GM18526 (cell line): Measurements from ENCODE around the gene ALDH1L1.

Experiments used
- POLR2A ChIP-seq: IDR thresholded peaks from 3 replicates; pipeline ENCODE4 v1.6.1; 2011; ENCODE audit not compliant: insufficient read length; ENCODE audit errors: extremely low read depth

Gene ALDH1L1

DNA sequence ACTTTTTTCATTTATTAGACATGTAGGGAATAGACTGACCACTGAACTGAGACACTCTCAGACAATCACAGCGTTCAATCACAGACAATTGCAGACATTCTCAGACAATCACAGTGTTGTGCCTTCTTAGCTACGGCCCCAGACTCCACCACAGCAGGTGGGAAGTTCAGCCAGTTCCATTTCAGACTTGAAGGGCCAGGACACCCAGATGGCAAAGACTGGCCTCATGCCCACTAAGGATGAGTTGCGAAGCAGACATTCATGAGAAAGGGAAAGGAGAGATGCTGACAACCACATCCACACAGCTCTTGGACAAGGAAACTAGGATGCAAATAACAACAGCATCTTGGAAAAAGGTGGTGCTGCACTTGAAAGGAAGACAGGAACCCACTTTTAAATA, 21.9 kb upstream of the ALDH1L1 start:
- no peak for TF ChIP-seq POLR2A

DNA sequence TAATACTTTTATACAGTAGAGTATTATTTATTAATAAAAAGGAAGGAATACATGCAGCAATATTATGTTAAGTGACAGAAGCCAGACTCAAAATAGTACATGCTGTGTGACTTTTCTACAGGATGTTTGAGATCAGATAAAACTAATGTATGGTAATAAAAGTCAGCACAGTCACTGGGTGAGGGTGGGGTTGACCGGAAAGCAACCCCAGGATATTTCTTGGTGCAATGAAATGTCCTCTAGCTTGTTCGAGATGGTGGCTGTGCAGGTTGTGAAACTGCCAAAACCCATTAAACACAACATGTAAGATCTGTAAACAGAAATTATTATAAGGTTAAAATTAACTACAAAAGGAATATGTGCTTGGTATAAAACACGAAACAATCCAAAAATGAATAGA, 20.8 kb upstream of the ALDH1L1 start:
- no peak for TF ChIP-seq POLR2A

DNA sequence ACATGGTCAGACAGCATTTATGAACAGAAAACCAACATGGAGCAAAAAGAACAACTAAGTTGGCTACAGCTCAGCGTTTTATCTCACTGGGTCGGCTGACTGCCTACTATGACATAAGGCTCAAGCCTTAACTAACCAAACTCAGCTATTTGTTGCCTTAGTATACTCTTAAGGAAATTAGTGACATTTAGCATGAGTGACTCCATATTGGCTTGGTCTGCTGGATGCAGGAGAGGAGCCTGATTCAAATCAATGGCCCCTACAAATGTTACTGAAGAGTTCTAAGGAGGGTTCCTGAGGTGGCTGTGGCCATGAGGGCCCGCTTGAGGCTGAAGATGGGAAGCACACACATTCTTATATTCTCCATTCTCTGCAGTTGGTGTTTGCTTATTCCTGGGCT, 20.1 kb upstream of the ALDH1L1 start:
- TF ChIP-seq POLR2A, result no peak

DNA sequence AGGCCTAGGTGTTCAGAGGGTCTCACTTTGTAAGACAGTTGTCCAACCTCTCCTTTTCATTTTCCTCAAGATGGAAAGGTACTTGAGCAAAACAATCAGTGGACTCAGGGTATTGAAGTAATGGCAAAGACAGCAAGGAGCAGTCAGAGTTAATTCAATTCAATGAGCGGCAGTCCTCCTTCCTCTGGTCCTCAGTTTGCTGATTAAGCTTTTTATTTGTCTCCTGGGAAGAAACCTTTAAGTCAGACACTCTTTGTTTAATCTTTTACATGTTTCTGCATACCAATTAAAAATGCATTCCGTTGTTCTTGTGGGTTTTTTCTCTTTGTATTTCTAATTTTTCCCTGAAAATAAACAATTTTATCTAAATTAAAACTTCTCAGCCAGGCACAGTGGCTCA, 18.9 kb upstream of the ALDH1L1 start:
- TF ChIP-seq POLR2A, result no peak

DNA sequence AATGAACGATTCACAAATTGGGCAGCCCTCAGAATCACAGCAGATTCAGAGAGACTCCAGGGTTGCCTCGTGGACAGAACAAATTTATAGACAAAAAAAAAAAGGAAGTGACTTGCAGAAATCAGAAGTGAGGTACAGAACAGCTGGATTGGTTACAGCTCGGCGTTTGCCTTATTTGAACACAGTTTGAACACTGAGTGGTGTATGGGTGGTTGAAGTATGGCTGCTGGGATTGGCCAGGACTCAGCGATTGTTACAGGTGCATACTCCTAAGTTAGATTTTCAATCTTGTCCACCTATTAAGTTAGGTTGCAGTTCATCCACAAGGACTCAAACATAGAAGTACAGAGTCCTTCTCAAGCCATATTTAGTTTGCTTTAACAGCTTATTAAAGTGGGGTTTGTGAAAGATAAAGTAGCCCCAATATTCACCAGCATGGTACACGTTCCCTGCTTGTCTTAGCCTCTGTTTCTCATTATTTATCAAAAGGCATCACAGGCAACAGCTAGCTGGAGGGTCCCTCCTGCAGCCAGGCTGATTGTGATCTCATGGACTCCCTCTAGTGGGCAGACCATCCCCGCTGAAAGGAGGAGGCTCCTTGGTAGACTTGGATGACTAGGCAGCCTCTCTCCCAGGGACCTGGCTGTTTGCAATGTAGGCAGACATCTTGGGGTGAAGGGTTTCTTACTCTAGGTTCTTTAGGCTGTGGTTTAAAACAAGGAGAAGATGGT, 17.6 kb upstream of the ALDH1L1 start:
- no peak for TF ChIP-seq POLR2A

DNA sequence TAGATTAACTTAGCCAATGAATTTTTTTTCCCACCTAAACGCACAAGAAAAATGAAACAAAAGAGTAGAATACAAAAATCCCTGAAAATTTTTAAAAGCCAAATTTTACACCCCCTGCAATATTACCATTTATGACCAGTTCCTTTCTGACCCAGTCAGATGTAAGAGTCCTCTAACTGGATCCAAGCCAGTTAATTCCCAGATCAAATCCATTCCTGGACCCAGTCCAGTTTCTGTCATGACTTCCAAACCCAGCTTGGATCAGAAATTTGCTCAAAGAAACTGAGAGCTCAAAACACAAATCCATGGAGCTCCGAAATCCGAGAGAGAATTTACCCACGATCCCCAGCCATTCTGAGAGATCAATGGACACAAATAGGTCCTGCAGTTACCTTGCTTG, 17.0 kb upstream of the ALDH1L1 start:
- no peak for TF ChIP-seq POLR2A

DNA sequence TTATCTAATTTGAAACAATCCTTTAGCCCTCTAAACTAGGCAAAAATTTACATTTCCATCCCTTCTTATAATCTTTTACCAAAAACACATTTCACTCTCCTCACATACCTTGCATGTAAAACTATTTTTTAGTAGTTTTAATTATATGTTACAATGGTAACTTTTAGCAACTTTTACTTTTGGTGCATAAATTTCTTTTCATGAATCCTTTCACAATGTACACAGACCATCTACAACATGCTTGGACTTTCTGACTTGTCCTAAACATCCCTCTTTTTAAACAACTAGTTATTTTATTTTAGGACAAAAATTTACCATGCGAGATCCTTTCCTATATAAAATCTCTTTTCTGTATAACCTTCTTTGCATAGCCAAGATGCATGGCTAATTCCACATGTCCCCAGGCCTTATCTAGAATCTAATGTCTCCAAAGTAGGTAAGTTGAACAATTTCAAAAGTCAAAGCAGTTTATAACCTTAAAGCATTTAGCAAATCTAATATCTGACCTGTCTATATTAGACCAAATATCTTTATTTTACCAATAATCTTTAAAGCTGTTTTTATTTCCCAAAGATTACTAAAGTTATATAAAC, 14.4 kb upstream of the ALDH1L1 start:
- TF ChIP-seq POLR2A, result no peak

DNA sequence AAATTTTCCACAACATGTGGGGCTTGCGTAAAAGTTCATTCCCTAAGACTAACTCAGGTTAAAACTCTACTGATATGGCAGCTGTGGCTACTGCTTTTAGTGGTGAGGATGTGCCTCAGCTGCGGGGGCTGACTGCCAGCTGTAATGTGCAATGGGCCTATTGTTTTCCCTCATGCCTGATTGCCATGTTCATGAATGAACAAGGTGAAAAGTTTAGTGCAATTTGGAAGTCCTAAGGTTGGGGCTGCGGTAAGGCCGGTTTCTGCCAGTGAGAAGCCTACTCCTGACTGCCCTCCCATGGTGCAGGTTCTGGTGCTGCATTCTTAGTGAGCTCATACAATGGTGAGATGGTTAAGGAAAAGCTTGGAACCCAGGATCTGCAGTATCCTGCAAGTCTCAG, 10.9 kb upstream of the ALDH1L1 start:
- no peak for TF ChIP-seq POLR2A

DNA sequence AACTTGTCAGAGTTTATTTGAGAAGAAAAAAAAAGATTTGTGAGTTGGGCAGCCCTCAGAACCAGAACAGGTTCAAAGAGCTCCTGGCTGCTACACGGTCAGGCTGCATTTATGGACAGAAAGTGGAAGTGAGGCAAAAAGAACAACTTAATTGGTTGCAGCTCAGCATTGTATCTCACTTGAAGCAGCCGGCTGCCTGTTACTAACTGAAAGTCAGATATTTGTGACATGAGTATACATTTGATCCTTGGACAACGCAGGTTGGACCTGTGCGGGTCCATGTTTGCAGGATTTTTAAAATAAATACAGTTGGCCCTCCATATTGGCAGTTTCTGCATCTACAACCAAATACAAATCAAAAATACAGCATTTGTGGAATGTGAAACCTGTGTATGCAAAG, 7.5 kb upstream of the ALDH1L1 start:
- TF ChIP-seq POLR2A, result no peak

DNA sequence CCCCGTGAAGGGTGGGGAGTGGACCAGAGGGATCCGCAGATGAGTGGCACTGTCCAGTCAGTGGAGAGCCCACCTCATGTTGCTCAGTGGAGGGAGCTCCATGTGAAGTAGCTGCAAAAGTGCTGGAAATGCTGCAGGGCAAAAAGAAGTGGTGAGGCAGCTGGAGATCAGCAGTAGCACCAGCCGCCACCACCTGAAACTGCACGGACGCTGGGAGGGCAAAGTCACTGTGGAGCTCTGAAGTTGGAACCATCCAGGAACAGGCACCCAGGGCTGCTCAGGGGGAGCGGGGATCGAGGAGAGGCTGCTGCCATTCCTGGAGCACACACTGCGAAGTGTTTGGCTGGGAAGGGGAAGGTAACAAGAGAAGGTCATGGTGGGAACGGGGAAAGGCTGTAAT, 6.4 kb upstream of the ALDH1L1 start:
- no peak for TF ChIP-seq POLR2A

DNA sequence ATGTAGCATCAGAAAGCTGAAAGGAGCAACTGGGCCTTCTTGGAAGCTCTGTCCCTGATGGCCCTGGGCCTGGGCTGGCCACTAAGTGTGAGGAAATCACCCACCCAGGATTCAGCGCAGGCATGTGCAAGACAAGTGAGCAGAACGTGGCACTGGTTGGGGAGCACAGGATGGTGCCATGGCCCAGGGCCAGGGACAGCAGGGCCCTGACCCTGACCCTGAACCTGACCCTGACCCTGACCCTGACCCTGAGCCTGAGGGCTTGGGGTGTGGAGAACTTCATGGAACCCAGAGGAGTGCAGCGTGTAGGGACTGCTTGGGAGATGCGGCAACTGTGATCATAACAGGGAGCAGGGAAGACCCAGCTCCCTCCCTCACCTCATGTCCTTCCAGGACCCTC, 5.9 kb upstream of the ALDH1L1 start:
- no peak for TF ChIP-seq POLR2A

DNA sequence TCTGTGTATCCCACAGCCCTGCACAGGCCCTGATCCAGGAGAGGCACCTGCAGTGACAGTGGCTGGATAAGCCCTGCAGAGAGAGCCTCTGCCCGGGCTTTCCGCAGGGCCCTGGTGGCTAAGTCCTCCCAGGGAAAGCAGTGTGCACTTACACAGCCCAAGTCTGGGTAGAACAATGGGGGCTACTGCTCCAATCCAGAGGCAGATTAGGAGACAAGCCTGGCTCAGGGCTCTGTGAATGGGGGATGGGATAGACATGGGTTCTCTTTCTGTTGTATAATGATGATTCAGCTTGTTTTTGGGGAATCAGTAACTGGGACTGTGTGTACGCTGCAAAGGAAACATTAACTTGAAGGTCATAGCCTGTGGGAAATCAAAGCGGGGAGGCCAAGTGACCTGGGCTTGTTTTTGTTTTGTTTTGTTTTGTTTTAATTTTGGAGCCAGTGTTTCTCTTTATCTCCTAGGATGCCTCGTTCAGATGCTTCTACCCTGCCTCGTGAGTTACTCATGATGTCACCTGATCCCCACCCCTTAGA, 4.1 kb upstream of the ALDH1L1 start:
- no peak for TF ChIP-seq POLR2A

DNA sequence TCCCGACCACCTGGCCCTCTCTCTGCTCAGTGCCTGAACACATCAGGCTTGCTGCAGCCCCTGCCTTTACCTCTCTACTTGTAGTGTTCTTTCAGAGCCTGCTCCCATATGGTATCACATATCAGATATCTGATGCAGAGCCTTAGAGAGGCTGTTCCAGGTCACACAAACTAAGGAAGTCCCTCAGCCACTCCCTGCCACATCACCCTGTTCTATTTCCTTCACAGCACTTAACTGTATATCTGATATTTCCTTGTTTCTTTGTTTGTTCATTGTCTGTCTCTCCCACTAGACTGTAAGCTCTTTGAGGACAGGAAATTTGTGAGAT, 976 bp upstream of the ALDH1L1 start:
- TF ChIP-seq POLR2A, result no peak

DNA sequence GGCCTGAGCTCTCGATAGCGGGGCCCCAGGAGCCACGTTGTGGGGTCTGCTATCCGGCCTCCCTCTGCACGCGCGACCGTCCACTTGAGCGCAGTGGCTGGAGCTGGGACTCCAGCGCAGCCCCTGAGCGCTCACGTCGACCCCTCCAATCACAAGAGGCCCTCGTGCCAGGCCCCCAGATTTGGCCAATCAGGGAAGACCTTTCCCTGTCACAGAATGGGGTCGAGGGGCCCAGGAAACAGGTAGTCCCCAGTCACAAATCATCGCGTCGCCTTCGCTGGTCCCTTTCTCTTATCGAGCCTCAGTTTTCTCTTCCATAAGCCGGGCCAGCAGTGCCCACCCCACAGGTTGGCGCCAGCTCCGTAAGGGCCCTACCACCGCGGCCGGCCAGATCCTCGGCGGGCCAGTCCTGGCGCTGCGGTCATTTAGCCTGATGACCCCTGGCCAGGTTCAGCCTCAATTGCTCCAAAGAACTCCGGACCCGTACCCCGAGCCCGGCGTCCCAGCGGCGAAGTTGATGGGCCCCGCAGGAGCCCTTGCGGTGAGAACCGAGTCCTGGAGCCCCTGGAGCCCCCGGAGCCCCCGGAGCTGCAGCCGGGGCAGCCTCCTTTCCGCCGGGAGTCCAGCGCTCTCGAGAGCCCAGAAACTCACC, 435 bp downstream of the ALDH1L1 start:
- TF ChIP-seq POLR2A, result no peak

DNA sequence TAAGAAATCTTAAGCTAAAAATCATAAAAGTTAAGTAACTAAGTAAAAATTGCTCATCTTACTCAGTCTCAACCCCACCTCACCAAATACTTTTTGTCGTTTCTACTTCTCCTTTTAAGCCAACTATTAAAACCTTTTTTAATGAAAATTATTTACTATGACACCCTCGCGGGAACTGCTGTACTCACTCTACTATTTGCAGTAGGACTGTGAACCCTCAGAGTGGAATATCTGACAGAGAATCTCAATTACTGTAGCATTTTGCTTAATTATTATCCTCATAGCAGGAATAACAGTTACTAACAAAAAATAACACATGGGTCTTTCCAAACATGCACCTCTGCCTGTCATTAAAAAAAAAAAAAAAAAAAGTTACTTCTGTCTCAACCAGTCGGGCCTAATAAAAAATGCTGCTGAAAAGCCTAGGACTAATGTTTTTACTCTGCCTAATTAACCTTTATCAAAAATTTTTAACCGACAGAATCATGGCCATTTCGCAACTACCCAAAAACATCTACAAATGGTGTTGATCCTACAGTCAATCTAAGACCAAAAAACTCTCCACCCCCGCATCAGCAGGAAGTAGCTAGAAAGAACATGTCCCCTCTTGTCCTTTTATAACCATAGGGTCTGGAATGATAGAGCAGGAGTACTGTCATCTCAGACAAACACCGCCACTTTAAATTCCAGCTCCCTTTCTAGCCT, 10.2 kb downstream of the ALDH1L1 start:
- TF ChIP-seq POLR2A, result no peak

DNA sequence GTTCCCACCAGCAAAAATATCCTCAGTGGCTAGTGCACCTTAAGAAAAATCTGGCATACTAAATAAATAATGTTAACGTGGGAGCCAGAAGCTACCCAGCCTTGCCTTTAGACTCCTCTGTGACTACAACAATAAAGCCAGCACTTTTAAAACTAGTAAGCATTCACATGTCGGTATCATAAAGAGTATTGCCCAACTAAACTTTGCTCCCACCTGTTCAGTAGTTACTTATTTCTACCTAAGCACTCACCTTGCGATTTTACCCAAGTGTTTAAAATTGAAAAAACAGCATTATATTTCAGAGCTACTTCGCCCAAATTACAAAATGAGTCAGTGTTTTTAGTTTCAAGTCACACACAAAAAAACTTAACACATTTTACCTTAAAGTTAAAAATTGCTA, 12.8 kb downstream of the ALDH1L1 start:
- TF ChIP-seq POLR2A, result no peak
